GM19438 (cell line): ENCODE measurements around the gene MRTFA.
A peak's percentile ranks its signal among the peaks of the same experiment; 100 is the strongest.
"Not testable (repeated sequence)": the region's sequence is repeated elsewhere in the genome, so short reads cannot be mapped to it uniquely, and the experiment has no call there.

Source experiments
- ATAC-seq: cut with Tn5 transposase; IDR thresholded peaks from one replicate; pipeline ENCODE4 v1.9.1; 2021; ENCODE audit warnings: low read depth; ENCODE audit not compliant: unreplicated experiment

The MRTFA gene

GRCh38 chr22:40502919-40503318 lies 133.6 kb downstream of the MRTFA start:
- no peak for ATAC-seq

- not testable (repeated sequence) for ATAC-seq
Observed at GRCh38 chr22:40500465-40500786, 136.1 kb downstream of the MRTFA start.

GRCh38 chr22:40499209-40499623 lies 137.3 kb downstream of the MRTFA start:
- no peak for ATAC-seq

GRCh38 chr22:40498420-40499208 lies 137.9 kb downstream of the MRTFA start:
- ATAC-seq, result no peak

- no peak for ATAC-seq
Observed at GRCh38 chr22:40493441-40493840, 143.1 kb downstream of the MRTFA start.

GRCh38 chr22:40491990-40492631 lies 144.4 kb downstream of the MRTFA start:
- ATAC-seq, result peak; percentile 97

GRCh38 chr22:40487663-40488249 lies 148.8 kb downstream of the MRTFA start:
- no peak for ATAC-seq

- ATAC-seq, result no peak
Observed at GRCh38 chr22:40486962-40487602, 149.4 kb downstream of the MRTFA start.

- ATAC-seq, result no peak
Observed at GRCh38 chr22:40485813-40486667, 150.5 kb downstream of the MRTFA start.

GRCh38 chr22:40484906-40485669 lies 151.4 kb downstream of the MRTFA start:
- no peak for ATAC-seq

GRCh38 chr22:40482886-40483285 lies 153.6 kb downstream of the MRTFA start:
- ATAC-seq, result no peak

GRCh38 chr22:40482391-40482790 lies 154.1 kb downstream of the MRTFA start:
- ATAC-seq, result no peak

- no peak for ATAC-seq
Observed at GRCh38 chr22:40480996-40481395, 155.5 kb downstream of the MRTFA start.

- no peak for ATAC-seq
Observed at GRCh38 chr22:40479887-40480538, 156.5 kb downstream of the MRTFA start.

- no peak for ATAC-seq
Observed at GRCh38 chr22:40479126-40479800, 157.3 kb downstream of the MRTFA start.

GRCh38 chr22:40478338-40479125 lies 158.0 kb downstream of the MRTFA start:
- no peak for ATAC-seq

GRCh38 chr22:40477683-40478337 lies 158.7 kb downstream of the MRTFA start:
- ATAC-seq, result no peak
